Endometrial microvascular endothelial cells (primary cell): ENCODE results near the gene ZNF100. TPM values are rescaled to one million over a fixed set of nuclear protein-coding genes. Genes with fewer than 3 reads are reported as not detected.
"Not testable (repeated sequence)": the region's sequence is repeated elsewhere in the genome, so short reads cannot be mapped to it uniquely, and the experiment has no call there.

Experiments used
- in situ Hi-C: cut with HindIII; loops from 2 replicates; pipeline ENCODE4 v1.10.0; 2017; ENCODE audit warnings: low sequenced_read_pairs, low pct_unique_long_range_greater_than_20kb; ENCODE audit errors: inconsistent ontology term
- total RNA-seq: library from RNA; depleted of rRNA; stranded (reverse); fragments of >200 nt; gene quantifications from one replicate; pipeline ENCODE4 v1.2.3, GENCODE V29; 2015; ENCODE audit errors: inconsistent ontology term

The ZNF100 gene
- total RNA-seq = 3.0 TPM

DNA sequence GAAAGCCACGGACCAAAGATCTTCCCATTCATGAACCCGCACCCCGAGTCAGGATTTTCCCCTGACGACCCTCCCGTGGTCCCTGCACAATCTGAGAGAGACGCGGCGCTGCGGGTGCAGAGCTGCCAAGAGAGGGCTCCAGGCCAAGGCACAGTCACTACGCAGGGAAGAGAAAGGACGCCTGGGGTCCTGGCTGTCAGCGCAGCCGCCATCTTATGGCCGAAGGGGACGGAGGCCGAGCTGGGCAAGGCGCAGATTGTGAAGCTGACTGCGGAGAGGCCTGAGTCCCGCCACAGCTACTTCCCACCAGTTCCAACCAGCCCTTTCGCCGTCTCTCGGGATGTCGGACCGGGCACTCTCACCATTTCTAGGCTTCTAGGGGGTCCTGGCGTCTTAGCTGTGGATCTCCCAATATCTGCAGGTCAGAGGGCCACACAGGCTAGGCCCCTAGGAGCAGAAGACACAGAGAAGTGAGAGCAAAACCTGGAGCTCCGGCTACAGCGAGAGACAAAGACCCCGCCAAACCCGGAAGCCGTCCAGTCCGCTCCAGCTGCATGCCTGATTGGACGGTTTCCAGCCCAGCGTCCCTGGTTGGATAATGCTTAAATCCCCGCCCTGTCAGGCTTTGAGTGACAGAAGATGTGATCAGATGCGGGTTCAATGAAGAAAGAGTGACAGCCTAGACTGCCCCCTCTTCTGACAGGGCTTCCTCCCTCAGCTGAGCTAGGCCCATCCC lies at the start of gene ZNF100:
Gene ZNF100 (minus strand): TSS at position 515 of the 736 bp plus-strand sequence. CDS start 150 bp downstream, at position 365.
- in situ Hi-C loops = no loop called here

DNA sequence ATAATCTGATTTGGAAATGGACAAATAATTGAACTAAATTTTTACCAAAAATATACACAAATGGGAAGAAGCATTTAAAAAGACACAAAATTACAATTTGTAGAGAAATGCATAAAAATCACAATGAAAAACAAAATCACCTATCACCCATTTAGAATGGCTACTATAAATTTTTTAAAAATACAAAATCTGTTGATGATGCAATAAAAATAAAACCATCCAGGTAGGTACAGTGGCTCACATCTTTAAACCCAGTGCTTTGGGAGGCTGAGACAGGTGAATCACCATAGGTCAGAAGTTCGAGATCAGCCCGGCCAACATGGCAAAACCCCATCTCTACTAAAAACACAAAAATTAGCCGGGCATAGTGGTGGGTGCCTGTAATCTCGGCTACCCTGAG lies 45.1 kb upstream of the ZNF100 start:
- in situ Hi-C loops = no loop called here

DNA sequence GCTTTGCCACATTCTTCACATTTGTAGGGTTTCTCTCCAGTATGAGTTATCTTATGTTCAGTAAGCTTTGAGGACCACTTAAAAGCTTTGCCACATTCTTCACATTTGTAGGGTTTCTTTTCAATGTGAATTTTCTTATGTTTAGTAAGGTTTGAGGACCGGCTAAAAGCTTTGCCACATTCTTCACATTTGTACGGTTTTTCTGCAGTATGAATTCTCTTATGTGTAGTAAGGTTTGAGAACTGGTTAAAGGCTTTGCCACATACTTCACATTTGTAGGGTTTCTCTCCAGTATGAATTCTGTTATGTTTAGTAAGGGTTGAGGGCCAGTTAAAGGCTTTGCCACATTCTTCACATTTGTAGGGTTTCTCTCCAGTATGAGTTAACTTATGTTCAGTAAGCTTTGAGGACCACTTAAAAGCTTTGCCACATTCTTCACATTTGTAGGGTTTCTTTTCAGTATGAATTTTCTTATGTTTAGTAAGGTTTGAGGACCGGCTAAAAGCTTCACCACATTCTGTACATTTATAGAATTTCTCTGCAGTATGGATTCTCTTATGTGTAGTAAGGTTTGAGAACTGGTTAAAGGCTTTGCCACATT lies 41.1 kb upstream of the ZNF100 start:
- in situ Hi-C loops = not testable (repeated sequence)

DNA sequence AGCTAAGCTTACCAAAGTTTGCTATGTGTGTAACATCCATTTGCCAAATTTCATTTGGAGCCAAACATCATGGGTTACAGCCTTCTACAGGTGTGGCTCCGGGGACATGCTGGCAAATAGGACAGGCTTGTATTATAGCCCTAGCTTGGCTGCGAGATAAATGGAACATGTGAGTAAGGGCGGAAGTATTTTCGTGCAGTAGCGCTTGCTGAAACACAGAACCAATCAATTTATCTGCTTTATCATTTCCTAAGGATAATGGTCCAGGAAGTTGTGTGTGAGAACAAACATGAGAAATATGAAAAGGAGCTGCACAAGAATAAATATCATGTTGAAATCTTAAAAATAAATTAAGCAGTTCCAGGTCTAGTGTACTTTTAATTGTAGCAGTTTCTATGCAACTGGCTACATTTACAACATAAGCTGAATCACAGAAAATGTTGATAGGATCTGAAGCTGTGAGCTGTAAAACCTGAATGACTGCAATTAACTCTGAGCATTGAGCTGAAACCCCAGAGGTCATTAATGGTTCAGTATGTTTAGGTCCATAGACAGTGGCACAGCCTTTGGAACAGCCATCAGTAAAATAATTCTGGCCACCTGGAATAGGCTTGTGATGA lies 22.2 kb upstream of the ZNF100 start:
- in situ Hi-C loops = no loop called here

DNA sequence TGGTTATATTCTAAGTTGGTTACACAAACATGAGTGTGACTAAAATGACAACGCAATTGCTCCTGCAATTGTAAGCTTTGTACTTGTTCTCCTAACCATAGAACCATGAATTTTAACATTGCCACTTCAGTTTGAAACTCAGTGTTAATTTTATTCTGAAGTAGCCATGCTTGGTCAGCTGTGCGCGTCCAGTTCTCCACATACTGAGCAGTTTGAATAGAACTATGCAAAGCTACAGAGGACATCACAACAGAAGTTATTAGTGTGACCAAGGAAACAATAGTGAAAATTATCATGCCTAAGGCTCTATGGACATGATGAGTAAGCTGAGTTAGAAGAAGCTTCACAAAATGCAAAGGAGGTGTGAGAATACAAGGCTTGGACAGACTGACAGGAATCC lies 19.6 kb upstream of the ZNF100 start:
- in situ Hi-C loops = no loop called here

DNA sequence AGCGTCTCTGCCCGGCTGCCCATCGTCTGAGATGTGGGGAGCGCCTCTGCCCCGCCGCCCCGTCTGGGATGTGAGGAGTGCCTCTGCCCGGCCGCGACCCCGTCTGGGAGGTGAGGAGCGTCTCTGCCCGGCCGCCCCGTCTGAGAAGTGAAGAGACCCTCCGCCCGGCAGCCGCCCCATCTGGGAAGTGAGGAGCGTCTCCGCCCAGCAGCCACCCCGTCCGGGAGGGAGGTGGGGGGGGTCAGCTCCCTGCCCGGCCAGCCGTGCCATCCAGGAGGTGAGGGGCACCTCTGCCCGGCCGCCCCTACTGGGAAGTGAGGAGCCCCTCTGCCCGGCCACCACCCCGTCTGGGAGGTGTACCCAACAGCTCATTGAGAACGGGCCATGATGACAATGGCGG lies 8.4 kb upstream of the ZNF100 start:
- in situ Hi-C loops = not testable (repeated sequence)

DNA sequence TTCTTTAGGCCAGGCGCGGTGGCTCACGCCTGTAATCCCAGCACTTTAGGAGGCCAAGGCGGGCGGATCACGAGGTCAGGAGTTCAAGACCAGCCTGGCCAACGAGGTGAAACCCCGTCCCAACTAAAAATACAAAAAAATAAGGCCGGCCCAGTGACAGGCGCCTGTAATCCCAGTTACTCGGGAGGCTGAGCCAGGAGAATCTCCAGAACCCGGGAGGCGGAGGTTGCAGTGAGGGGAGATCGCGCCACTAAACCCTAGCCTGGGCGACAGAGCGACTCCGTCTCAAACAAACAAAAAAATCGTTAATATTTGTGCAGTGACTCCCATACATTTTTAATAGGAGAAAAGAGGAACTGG lies 694 bp downstream of the ZNF100 start:
- in situ Hi-C loops = not testable (repeated sequence)

DNA sequence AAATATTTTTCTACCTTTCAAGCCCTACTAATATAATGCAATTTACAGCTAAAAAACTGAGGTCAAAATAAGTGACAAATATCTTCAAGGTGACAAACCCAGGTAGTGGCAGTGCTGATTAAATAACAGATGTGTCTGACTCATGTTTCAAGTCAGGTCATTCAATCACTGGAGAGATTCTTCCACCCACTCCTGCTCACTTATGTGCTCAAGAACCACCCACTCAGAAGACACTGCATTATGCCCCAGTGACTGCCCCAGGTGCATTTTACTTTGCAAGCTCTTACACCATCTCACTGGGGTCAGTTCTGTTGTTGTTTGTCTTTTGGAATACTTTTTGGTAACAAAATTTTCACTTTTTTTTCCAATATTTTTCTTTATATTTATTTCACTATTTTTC lies 2.2 kb downstream of the ZNF100 start:
- in situ Hi-C loops = no loop called here

DNA sequence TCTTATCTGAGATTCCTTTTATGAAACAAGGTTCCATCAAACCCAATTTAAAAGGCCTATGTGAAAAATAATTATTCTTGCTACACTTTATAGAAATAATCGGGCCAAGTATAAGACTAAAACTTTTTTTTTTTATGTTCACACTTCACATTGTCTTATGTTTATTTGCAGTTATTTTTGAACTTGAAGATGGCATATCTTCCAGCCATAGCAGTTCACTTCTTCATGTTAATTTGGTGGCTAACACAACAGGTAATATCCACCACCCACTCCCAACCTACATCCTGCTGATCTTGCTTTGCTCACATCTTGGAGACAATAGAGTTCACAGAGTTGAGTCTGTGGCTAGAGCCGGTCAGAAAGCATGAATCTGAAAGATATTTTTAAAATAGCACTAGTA lies 5.8 kb downstream of the ZNF100 start:
- in situ Hi-C loops = not testable (repeated sequence)

DNA sequence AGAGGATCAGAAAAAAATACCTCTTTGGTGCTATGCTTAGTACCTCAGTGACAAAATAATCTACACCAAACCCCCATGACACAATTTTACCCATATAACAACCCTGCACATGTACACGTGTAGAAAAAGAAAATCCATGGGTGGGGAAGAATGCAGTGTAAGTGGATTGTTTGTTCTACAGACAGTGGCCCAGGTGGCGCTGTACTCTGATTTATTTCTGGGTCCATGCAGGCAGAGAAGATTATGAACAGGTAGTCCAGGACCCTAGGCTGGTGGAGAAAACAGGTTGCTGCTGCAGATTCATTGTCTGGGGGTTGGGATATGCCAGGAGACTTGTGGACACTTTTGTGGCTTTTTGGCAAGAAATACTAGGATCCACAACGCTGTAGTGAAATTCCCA lies 9.1 kb downstream of the ZNF100 start:
- in situ Hi-C loops = no loop called here

DNA sequence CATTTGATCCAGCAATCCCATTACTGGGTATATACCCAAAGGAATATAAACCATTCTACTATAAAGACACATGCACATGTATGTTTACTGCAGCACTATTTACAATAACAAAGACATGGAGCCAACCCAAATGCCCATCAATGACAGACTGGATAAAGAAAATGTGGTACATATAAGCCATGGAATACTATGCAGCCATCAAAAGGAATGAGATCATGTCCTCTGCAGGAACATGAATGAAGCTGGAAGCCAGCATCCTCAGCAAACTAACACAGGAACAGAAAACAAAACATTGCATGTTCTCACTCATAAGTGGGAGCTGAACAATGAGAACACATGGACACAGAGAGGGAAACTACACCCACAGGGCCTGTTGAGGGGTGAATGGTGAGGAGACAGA lies 11.8 kb downstream of the ZNF100 start:
- in situ Hi-C loops = not testable (repeated sequence)

DNA sequence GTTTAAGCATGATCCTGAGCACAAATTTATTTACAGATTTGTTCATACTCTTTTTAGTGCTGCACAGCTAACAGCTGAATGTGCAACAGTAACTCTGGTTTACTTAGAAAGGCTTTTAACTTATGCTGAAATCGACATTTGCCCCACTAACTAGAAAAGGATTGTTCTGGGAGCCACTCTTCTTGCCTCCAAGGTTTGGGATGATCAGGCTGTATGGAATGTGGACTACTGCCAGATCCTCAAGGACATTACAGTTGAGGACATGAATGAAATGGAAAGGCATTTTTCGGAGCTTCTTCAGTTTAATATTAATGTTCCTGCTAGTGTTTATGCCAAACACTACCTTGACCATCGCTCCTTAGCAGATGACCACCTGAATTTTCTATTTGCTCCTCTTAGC lies 16.0 kb downstream of the ZNF100 start:
- in situ Hi-C loops = no loop called here

DNA sequence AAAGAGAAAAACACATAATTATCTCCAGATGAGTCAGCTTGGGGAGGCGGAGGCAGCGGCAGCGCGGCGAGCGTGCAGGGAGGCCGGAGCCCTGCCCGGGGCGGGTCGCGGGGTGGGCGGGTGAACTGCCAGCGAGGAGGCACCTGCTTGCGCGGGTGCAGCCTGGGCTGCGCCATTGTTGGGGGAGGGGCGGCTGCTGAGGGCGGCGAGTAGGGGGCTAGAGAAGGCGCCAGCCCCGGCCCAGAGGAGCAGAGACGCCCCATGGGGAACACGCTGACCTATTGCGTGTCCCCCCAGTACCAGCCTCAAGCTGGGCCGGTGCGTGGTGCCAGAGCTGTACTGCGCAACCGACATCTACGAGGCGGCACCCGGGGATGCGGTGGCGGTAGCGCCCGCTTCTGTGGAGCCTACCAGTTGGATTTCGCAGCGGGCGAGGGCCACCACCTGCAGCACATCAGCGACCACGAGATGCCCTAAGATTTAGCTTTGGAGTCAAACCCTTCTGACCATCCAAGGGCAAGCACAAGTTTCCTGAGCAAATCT lies 16.7 kb downstream of the ZNF100 start:
- in situ Hi-C loops = no loop called here

DNA sequence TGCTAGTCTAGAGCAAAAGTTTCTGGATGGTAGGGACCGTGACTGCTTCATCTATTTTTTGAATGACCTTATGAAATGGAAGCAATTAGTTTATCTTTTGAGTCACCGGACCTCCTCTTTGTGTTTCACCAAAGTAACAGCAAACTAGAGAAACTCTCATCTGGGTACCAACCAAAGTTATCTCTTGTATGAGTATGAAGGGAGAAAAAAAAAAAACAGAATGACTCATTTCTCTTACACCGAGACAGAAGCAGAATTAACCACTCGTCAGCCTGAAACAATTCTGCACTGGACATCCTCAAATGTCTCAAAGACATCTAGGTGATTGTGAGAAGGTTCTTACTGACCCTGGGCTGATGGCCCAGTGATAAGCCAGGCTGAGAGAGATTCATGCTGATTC lies 18.3 kb downstream of the ZNF100 start:
- in situ Hi-C loops = no loop called here

DNA sequence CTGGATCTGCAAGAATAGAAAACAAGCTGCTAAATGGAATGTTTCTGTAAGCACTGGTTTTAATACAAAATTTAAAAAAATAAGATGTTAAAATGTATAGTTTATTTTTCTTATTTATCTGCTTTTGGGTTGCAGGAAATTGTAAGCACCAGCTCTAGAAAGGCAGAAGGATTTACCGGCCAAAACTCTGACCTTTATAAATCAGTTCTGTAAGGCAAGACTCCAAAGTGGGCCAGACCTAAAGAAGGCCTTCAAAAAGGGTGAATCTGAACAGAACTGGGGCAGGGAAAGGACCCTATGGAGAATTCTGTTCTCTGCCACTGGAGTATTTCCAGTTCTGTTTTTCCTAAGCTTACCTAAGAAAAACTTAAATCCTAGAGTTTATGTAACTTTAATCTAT lies 19.3 kb downstream of the ZNF100 start:
- in situ Hi-C loops = no loop called here

DNA sequence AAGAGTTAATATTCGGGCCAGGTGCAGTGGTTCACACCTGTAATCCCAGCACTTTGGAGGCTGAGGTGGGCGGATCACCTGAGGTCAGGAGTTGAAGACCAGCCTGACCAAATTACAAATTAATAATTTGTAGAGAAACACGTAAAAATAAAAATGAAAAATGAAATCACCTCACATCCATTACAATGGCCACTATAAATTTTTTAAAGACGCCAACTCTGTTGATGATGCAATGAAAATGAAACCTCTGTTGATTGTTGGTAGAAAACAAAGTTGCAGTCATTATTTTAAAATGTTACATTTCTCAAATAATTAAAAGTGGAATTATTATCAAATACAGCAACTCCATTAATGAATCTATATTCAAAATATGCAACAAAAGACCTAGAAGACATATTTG lies 26.8 kb downstream of the ZNF100 start:
- in situ Hi-C loops = no loop called here

DNA sequence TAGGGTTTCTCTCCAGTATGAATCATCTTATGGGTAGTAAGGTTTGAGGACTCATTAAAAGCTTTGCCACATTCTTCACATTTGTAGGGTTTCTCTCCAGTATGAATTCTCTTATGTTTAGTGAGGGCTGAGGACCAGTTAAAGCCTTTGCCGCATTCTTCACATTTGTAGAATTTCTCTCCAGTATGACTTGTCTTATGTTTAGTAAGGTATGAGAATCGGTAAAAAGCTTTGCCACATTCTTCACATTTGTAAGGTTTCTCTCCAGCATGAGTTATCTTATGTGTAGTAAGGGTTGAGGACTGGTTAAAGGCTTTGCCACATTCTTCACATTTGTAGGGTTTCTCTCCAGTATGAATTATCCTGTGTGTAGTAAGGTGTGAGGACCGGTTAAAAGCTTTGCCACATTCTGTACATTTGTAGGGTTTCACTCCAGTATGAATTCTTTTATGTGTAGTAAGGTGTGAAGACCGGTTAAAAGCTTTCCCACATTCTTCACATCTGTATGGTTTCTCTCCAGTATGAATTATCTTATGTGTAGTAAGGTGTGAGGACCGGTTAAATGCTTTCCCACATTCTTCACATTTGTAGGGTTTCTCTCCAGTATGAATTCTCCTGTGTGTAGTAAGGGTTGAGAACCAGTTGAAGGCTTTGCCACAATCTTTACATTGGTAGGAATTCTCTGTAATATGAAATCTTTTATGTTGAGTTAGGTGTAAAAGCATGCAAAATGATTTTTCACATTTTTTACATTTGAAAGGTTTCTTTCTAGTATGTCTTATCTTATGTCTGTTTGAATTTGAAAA lies 40.2 kb downstream of the ZNF100 start:
- in situ Hi-C loops = not testable (repeated sequence)

DNA sequence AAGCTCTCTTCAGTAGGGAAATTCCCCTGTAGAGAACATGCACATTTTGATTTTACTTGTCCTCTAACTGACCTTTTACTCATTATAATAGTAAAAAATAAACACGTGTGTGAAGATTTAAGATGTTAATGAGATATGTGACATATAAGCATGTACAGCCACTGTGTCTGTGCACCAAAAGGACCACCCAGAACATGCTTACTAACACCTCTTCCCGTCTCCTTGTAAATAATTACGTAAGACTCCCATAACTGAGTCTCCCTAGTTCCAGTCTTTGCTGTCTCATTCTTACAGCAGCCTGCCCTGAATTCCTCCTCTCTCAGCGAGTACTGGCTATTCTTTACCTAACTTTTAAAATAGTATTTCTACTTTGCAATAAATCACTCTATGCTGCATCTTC lies 53.6 kb downstream of the ZNF100 start:
- in situ Hi-C loops = no loop called here

DNA sequence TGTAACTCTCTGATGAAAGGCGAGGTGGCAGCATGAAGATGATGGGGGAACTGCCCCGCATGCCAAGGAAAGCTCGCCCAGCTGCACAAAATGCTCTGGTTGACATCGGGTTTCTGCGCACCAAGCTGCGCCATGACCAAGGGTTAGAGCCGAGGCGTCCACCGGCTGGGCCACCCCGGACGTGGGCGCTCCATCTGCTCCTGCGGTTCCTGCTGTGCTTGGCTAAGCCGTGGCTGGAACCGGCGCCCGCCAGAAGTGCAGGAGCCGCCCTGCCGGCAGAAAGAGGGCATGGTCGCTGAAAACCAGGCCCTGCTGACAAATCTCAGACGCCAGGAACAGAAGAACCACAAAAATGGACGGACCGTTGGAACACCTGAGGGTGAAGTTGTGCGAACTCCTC lies 57.9 kb downstream of the ZNF100 start:
- in situ Hi-C loops = no loop called here
